Astrocyte of the spinal cord (primary cell): ENCODE measurements around the gene B2M.
A peak's percentile ranks its signal among the peaks of the same experiment; 100 is the strongest.
"Not testable (repeated sequence)": the region's sequence is repeated elsewhere in the genome, so short reads cannot be mapped to it uniquely, and the experiment has no call there.

Experiments used
- DNase-seq: peaks from one replicate; pipeline ENCODE4 v3.0.0; 2011; ENCODE audit warnings: low read depth, low spot score
- H3K4me3 ChIP-seq: 2 replicates; pipeline ENCODE4 v1.5.1; 2011; ENCODE audit warnings: low read depth, mild to moderate bottlenecking, low read length, moderate library complexity
- in situ Hi-C: cut with HindIII; loops from 2 replicates; pipeline ENCODE4 v1.10.0; 2017; ENCODE audit warnings: low sequenced_read_pairs
- TF ChIP-seq, protein P1 (sequence below): IDR thresholded peaks from 2 replicates; pipeline ENCODE4 v1.5.1; 2012; ENCODE audit warnings: low read depth, mild to moderate bottlenecking, low read length, inconsistent platforms

The B2M gene

DNA sequence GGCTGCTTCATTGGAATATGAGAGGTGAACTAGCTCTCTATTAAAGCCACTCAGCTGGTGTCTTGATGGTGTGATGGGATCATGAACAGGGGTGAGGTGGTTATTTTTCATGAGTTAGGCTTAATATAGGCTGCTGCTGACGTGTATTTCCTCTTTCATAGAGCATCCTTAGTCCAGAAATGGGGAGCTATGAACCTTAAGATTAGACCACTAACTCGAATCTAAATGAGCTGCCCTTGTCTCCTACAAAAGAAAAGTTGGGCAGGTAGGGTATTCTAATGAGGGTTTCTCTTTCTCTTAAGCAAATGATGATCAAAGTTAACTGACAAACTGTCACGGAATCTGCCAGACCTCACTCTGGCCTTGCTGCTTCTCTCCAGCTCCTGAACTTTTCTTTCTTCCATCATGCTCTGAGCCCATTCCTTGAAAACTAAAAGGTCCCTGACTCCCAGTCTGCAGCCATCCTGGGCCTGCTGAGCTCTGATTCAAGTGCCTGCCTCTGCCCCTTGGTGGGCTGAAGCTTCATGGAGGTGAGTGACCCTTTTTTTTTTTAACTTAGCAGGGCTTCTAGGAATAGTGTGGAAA, 25.0 kb downstream of the B2M start, which contains the start of gene TRIM69:
TRIM69 (plus strand) TSS at position 348 of the 585 bp plus-strand sequence; CDS start at position 525, 177 bp downstream.
- in situ Hi-C loops, result no loop called here
- DNase-seq, result no peak
- H3K4me3 ChIP-seq, result no peak within 1 kb of the TSS
- TF ChIP-seq, protein P1, sequence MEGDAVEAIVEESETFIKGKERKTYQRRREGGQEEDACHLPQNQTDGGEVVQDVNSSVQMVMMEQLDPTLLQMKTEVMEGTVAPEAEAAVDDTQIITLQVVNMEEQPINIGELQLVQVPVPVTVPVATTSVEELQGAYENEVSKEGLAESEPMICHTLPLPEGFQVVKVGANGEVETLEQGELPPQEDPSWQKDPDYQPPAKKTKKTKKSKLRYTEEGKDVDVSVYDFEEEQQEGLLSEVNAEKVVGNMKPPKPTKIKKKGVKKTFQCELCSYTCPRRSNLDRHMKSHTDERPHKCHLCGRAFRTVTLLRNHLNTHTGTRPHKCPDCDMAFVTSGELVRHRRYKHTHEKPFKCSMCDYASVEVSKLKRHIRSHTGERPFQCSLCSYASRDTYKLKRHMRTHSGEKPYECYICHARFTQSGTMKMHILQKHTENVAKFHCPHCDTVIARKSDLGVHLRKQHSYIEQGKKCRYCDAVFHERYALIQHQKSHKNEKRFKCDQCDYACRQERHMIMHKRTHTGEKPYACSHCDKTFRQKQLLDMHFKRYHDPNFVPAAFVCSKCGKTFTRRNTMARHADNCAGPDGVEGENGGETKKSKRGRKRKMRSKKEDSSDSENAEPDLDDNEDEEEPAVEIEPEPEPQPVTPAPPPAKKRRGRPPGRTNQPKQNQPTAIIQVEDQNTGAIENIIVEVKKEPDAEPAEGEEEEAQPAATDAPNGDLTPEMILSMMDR, result no peak

DNA sequence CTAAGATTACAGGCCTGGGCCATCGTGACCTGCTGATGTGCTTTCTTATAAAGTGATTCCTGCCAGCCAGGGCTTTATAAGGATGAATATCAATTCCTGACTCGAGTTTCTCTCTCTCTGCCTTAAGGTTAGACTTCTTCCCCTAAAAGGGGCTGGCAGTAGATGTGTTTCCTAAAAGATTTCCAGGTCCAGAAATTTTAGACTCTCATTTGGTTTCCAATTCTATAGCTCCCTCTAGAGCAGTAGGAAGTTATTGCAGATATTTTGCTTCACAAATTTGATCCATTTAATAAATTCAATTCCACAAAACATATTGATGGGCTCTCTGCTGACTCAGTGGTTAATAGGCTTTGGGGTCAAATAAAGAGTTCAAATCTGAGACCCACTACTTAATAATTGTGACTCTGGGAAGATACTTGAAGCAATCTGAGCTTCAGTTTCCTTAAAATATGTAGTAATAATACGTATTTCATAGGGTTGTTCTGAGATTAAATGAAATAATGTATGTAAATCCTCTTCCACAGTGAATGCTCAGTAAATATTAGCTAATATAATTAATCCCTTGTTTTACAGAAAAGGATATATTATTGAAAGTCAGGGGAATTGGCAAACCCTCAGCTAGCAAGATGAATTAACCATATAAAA, 27.1 kb downstream of the B2M start:
- DNase-seq, result peak; percentile 67
- H3K4me3 ChIP-seq, result no peak overlapping the region
- TF ChIP-seq, protein P1, result peak; percentile 68
- in situ Hi-C loops, result no loop called here

DNA sequence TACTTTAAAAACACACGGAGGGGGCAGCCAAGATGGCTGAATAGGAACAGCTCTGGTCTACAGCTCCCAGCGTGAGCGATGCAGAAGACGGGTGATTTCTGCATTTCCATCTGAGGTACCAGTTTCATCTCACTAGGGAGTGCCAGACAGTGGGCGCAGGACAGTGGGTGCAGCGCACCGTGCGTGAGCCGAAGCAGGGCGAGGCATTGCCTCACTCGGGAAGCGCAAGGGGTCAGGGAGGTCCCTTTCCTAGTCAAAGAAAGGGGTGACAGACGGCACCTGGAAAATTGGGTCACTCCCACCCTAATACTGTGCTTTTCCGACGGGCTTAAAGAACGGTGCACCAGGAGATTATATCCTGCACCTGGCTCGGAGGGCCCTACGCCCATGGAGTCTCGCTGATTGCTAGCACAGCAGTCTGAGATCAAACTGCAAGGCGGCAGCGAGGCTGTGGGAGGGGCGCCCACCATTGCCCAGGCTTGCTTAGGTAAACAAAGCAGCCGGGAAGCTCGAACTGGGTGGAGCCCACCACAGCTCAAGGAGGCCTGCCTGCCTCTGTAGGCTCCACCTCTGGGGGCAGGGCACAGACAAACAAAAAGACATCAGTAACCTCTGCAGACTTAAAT, 28.0 kb downstream of the B2M start:
- in situ Hi-C loops, H3K4me3 ChIP-seq, DNase-seq: not testable (repeated sequence)

DNA sequence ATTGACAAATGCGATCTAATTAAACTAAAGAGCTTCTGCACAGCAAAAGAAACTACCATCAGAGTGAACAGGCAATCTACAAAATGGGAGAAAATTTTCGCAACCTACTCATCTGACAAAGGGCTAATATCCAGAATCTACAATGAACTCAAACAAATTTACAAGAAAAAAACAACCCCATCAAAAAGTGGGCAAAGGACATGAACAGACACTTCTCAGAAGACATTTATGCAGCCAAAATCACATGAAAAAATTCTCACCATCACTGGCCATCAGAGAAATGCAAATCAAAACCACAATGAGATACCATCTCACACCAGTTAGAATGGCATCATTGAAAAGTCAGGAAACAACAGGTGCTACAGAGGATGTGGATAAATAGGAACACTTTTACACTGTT, 32.1 kb downstream of the B2M start:
- H3K4me3 ChIP-seq, DNase-seq, in situ Hi-C loops: not testable (repeated sequence)

DNA sequence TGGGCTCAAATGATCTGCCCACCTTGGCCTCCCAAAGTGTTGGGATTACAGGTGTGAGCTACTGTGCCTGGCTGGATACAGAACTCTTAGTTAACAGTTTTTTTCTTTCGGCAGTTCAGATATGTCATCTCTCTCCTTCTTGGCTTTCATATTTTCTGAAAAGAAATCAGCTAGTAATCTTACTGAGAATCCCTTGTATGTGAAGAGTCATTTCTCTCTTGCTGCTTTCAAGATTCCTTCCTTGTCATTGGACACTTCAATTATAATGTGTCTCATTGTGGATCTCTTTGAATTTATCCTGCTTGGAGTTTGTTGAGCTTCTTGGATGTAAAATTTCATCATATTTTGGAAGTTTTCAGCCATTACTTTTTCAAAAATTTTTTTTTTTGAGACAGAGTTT, 42.0 kb downstream of the B2M start:
- in situ Hi-C loops, result no loop called here
- TF ChIP-seq, protein P1, result no peak
- no peak overlapping the region for H3K4me3 ChIP-seq
- DNase-seq, result no peak

DNA sequence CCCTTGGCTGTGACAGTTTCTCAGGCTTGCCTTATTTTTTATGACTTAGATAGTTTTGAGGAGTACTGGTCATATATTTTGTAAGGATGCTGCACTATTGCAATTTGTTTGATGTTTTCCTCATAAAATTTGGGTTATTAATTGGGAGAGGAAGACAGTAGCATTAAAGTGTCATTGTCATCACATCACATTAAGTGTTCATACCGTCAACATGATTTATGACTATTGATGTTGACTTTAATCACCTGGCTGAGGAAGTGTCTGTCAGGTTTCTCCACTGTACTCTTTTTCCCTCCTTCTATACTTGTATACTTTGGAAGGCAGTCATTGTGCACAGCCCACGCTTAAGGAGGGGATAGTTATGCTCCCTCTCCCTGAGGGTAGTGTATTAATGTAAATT, 51.9 kb downstream of the B2M start:
- in situ Hi-C loops, result no loop called here
- DNase-seq, result no peak
- no peak overlapping the region for H3K4me3 ChIP-seq
- TF ChIP-seq, protein P1, result no peak

DNA sequence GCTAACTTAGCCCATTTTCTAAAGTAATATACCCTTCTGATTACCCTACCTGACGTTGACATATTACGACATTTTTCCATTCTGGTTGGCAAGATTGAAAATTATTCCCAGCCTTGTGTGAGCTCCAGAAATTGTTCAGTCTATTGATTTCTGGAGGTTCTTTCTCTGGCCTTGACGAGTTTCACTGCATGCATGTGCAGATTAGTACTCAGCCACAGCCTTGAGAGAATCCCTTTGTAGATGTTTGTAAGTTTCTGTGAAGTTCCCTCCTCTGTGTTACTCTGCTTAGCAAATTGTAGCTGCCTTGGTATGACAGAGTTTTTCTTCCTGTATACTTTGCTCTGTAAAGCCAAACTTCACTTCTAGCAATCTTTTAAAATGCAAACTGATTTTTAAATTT, 52.5 kb downstream of the B2M start:
- no peak overlapping the region for H3K4me3 ChIP-seq
- TF ChIP-seq, protein P1, result no peak
- in situ Hi-C loops, result no loop called here
- no peak for DNase-seq
